PFSK-1 (cell line): Measurements from ENCODE around the gene LDLRAD4.

Experiments used
- FOXP2 ChIP-seq: optimal IDR thresholded peaks from 2 replicates; pipeline ENCODE3; 2011; ENCODE audit warnings: borderline replicate concordance, control low read depth, inconsistent platforms; ENCODE audit not compliant: insufficient read depth; ENCODE audit errors: extremely low read length, extremely low read depth
- POLR2AphosphoS5 ChIP-seq: IDR thresholded peaks from 2 replicates; pipeline ENCODE4 v1.6.1; 2012; ENCODE audit warnings: low read depth, mild to moderate bottlenecking, control low read depth, low read length, moderate library complexity
- REST ChIP-seq, 2 experiments: IDR thresholded peaks; 2 replicates each; pipeline versions ENCODE4 v1.6.1 to v1.8.0; 2011 to 2012; ENCODE audit warnings: low read depth in 2 of 2, low read length in 2 of 2, control low read depth in 1 of 2, inconsistent platforms in 1 of 2, mild to moderate bottlenecking in 1 of 2, moderate library complexity in 1 of 2; ENCODE audit not compliant: insufficient read depth in 1 of 2
- SIN3A ChIP-seq: IDR thresholded peaks from 2 replicates; pipeline ENCODE4 v1.6.1; 2012; ENCODE audit warnings: mild to moderate bottlenecking, low read length, moderate library complexity, borderline replicate concordance; ENCODE audit not compliant: insufficient read depth
- TAF1 ChIP-seq: IDR thresholded peaks from 2 replicates; pipeline ENCODE4 v1.6.1; 2012; ENCODE audit warnings: low read length, control low read depth, borderline replicate concordance; ENCODE audit not compliant: insufficient read depth

The LDLRAD4 gene

GRCh38 chr18:13514558-13514957 lies 296.0 kb downstream of the LDLRAD4 start:
- TF ChIP-seq POLR2AphosphoS5, result no peak
- no peak for TF ChIP-seq SIN3A
- TF ChIP-seq TAF1, result no peak
- no peak for TF ChIP-seq REST (IDR thresholded peaks at IDR 0.05; ENCODE audit: insufficient read depth in 1 of 2, low read depth in 2 of 2, low read length in 2 of 2)
- no peak for TF ChIP-seq FOXP2

- TF ChIP-seq REST (IDR thresholded peaks at IDR 0.05; ENCODE audit: insufficient read depth in 1 of 2, low read depth in 2 of 2, low read length in 2 of 2) (no peak), FOXP2 (no peak), TAF1 (no peak), SIN3A (no peak), POLR2AphosphoS5 (no peak)
These were observed 298.3 kb downstream of the LDLRAD4 start for GRCh38 chr18:13516855-13517254.

- TF ChIP-seq POLR2AphosphoS5, result no peak
- no peak for TF ChIP-seq REST (IDR thresholded peaks at IDR 0.05; ENCODE audit: insufficient read depth in 1 of 2, low read depth in 2 of 2, low read length in 2 of 2)
- TF ChIP-seq FOXP2, result no peak
- TF ChIP-seq SIN3A, result no peak
- no peak for TF ChIP-seq TAF1
These were observed 298.8 kb downstream of the LDLRAD4 start for GRCh38 chr18:13517369-13517768.

GRCh38 chr18:13518382-13518781 lies 299.8 kb downstream of the LDLRAD4 start:
- no peak for TF ChIP-seq POLR2AphosphoS5

GRCh38 chr18:13520306-13520705 lies 301.7 kb downstream of the LDLRAD4 start:
- TF ChIP-seq REST (IDR thresholded peaks at IDR 0.05; ENCODE audit: insufficient read depth in 1 of 2, low read depth in 2 of 2, low read length in 2 of 2) (no peak), FOXP2 (no peak), POLR2AphosphoS5 (no peak), TAF1 (no peak), SIN3A (no peak)
